Sigmoid colon (tissue), 4 donors: Measurements from ENCODE around the gene CCDC187.

Experiments used
- CTCF ChIP-seq, 4 experiments: fragments of 450-650 bp in 3 of 4; fragments of 200-600 bp in 1 of 4; IDR thresholded peaks; one replicate each; pipeline ENCODE4 v1.5.1; 2016 to 2019; ENCODE audit warnings: antibody characterized with exemption in 4 of 4, mild to moderate bottlenecking in 3 of 4, moderate library complexity in 2 of 4
- POLR2AphosphoS5 ChIP-seq, 4 donors: sonication (generic); formaldehyde crosslinking; IDR thresholded peaks; one replicate each; pipeline ENCODE4 v1.6.1; 2017; ENCODE audit warnings: antibody characterized with exemption in 4 of 4

- TF ChIP-seq CTCF (IDR thresholded peaks at IDR 0.05): no peak
- no peak for TF ChIP-seq POLR2AphosphoS5 (IDR thresholded peaks at IDR 0.05)
These were observed 33.7 kb downstream of the CCDC187 start for GRCh38 chr9:136270173-136270705.
